SKM-1 (cell line): ENCODE data around the gene MEX3C.

ENCODE experiments used
- DNase-seq: peaks from one replicate; lab custom pipeline; 2025; ENCODE audit not compliant: unreplicated experiment; lab: John Stamatoyannopoulos, UW

MEX3C gene

GRCh38 chr18:51192026-51192425 lies 5.5 kb downstream of the MEX3C start:
- DNase-seq = no peak

- no peak for DNase-seq
Measured at GRCh38 chr18:51191128-51191717, 6.3 kb downstream of the MEX3C start.

DNA sequence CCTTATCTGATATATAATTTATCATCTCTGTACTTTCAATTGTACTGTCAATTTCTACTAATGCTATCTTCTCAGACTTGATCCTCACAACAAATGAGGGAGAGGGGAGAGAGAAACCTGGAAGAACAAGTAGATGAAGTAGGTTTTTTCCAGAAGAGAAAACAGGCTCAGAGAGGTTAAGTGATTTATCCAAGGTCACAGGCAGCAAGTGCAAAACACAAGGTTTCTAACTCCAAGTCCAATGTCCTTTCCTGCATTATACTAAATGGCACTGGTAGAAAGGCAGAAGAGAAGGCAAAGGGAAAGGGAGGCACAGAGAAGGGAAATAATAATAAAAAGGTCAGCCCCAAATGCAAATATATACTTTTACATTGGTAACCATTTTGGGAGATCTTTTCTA lies 7.5 kb downstream of the MEX3C start:
- DNase-seq = no peak

GRCh38 chr18:51188024-51188701 lies 9.3 kb downstream of the MEX3C start:
- DNase-seq = no peak

- no peak for DNase-seq
Measured at GRCh38 chr18:51185075-51185474, 12.4 kb downstream of the MEX3C start.

- no peak for DNase-seq
Measured at GRCh38 chr18:51184091-51184457, 13.4 kb downstream of the MEX3C start.

DNA sequence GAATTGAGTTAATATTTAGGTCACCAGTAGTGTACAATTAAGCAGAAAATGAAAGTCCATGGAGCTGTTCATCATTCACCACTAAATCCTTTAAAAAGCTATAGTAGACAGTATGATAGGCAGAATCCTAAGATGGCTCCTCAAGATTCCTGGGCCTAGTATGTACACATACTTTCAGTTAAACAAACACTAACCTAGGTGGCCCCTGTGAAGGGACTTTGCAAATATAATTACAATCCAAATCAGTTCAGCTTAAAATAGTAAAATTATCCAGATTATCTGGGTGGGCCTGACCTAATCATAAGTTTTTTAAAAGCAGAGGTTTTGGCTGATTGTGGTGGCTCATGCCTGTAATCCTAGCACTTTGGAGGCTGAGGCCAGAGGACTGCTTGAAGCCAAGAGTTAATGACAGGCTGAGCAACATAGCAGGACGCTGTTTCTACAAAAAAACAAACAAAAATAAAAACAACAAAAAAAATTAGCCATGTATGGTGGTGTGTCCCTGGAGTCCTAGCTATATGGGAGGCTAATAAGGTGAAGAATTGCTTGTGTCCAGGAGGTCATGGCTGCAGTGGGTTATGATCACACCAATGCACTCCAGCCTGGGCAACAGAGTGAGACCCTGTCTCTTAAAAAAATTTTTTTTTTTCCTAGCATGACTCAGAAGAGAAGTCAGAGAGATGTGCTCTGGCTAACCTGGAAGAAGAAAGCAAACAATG lies 13.9 kb downstream of the MEX3C start:
- no peak for DNase-seq

GRCh38 chr18:51182824-51183223 lies 14.7 kb downstream of the MEX3C start:
- no peak for DNase-seq

GRCh38 chr18:51171625-51172259 lies 25.7 kb downstream of the MEX3C start:
- no peak for DNase-seq

- DNase-seq = no peak
Measured at GRCh38 chr18:51171223-51171622, 26.3 kb downstream of the MEX3C start.

GRCh38 chr18:51170664-51171063 lies 26.8 kb downstream of the MEX3C start:
- DNase-seq = no peak

DNA sequence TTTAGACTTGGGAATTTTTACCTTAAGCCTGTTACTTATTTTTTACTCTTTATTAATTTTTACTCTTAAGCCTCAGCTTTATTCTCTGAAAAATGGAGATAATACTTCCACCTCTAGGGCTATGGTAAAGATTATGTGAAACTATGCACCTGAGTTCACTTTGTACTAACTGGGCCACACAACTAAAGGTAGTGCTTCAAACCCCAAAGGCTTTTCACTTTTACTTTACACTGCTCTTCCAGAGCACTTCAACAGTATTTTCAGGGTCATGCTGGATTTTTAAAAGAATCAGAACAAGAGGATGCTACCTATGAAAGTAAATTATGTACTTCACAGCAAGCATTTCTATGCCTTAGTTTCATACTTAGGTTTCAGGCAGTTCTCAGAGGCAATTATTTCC lies 27.8 kb downstream of the MEX3C start:
- no peak for DNase-seq

- no peak for DNase-seq
Measured at GRCh38 chr18:51168960-51169662, 28.4 kb downstream of the MEX3C start.

GRCh38 chr18:51168026-51168742 lies 29.3 kb downstream of the MEX3C start:
- no peak for DNase-seq

DNA sequence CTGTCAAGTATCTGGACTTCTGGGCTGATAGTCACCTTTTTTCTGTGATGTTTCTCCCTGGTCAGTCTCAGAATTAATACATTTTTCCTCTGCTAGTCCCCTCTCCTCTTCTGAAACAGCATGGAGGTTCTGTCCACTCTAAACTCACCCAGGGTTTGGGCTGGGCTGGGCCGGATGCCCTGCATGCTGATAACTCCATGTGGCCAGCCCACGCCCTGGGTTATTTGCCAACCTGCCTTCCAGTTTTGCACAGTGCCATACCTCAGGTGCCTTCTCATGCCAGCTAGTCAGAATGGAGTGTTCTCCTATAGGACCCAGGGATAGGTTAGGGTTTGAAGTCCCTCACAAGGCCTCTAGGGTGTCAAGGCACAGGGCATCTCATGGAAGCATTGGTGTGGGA lies 32.2 kb downstream of the MEX3C start:
- DNase-seq = no peak

DNA sequence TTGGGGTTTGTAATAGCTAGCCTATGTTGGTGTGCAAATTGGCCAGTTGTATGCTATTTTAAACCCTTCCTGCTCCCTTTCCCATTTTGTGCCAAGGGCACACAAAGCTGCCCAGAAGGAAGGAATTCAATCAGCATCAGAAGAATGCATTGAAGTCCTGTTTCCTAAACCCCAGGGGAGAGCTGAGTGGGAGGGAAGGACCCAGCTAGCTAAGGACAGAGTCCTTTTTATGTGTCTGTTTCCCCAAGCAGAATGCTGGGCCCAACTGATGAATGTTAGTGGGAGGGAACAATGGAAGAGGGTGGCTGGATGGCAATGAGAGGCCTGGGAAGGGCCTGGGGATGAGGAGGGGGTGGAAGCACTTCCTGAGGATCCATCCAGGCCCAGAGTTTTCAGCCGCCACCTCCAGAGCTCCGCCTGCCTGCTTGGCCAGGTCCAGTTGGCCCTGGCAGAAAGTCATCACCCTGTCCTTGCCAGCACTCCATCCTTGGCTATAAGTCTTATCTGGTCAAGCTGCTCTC lies 32.7 kb downstream of the MEX3C start:
- no peak for DNase-seq

GRCh38 chr18:51164342-51164741 lies 33.1 kb downstream of the MEX3C start:
- DNase-seq = no peak

GRCh38 chr18:51163543-51163942 lies 33.9 kb downstream of the MEX3C start:
- no peak for DNase-seq

DNA sequence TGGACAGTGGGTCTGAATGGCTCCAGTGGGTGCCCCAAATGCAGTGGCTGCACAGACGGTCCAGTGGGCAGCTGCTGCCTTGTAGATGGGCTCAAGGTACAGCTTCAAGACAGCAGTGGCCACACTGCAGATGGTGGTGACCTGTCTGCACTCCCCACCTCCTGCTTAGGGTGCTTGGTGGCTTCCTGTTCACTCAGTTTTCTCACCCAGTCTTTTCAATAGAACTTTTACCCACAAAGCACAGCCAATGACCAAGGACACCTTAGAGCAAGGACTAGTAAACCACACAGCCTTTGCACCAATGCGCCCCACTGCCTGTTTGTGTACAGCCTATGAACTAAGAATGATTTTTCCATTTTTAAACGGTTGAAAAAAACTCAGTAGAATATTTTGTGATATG lies 34.9 kb downstream of the MEX3C start:
- no peak for DNase-seq

GRCh38 chr18:51160646-51161045 lies 36.8 kb downstream of the MEX3C start:
- DNase-seq = no peak

DNA sequence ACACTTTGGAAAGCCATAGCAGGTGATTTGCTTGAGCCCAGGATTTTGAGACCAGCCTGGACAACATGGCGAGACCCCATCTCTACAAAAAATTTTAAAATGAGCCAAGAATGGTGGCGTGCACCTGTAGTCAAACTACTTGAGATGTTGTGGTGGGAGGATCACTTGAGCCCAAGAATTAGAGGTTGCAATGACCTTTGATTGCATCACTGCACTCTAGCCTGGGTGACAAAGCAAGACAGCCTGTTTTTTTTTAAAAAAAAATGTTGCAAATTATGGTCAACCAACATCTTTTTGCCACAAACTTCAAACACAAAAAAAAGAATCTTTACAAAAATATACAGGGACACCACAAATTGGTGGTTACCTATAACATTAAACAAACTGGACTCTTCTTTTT lies 40.3 kb downstream of the MEX3C start:
- no peak for DNase-seq
